GM12874 (cell line): ENCODE results near the gene NKRF.

Experiments used
- TF ChIP-seq, protein P1 (sequence below): IDR thresholded peaks from 2 replicates; pipeline ENCODE4 v1.5.1; 2011; ENCODE audit warnings: low read depth, mild to moderate bottlenecking, control low read depth, low read length, moderate library complexity; ENCODE audit not compliant: insufficient read depth

Gene NKRF

DNA sequence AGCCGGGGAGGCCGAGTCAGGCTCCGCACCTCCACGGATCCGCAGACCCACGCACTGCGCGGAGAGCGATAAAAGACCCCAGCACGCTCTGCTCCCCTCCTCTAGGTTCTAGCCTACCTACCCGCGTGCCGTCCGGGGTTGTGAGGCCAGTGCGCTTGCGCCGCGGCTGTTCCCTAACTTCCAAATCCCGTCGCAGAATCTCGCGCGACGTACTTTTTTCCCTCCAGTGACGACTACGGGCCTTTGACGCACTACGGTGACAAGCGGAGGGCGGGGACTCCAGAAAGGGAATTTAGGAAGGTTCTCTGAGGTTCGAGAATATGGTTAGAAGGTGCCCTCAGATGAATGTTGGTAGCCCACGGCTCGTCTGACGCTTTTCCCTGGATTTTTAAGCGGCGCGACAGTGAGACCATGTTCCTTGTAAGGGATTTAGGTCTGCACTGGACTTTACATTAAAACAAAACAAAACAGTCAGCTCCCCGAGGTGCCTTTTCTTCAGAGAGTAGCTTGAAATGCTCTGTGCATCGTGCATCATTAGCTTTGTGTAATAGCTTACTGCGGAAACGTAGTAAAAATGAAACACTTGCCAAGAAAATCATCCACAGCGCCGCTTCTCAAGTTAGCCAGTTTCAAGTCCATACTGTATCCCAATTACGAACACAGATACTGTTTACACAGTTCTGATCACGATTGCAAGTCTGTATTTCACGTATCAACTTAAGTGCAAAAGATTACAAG lies at the start of gene NKRF:
Gene NKRF, minus strand, starts transcription at position 145 of the 738 bp plus-strand sequence.
- TF ChIP-seq, protein P1, sequence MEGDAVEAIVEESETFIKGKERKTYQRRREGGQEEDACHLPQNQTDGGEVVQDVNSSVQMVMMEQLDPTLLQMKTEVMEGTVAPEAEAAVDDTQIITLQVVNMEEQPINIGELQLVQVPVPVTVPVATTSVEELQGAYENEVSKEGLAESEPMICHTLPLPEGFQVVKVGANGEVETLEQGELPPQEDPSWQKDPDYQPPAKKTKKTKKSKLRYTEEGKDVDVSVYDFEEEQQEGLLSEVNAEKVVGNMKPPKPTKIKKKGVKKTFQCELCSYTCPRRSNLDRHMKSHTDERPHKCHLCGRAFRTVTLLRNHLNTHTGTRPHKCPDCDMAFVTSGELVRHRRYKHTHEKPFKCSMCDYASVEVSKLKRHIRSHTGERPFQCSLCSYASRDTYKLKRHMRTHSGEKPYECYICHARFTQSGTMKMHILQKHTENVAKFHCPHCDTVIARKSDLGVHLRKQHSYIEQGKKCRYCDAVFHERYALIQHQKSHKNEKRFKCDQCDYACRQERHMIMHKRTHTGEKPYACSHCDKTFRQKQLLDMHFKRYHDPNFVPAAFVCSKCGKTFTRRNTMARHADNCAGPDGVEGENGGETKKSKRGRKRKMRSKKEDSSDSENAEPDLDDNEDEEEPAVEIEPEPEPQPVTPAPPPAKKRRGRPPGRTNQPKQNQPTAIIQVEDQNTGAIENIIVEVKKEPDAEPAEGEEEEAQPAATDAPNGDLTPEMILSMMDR = no peak

DNA sequence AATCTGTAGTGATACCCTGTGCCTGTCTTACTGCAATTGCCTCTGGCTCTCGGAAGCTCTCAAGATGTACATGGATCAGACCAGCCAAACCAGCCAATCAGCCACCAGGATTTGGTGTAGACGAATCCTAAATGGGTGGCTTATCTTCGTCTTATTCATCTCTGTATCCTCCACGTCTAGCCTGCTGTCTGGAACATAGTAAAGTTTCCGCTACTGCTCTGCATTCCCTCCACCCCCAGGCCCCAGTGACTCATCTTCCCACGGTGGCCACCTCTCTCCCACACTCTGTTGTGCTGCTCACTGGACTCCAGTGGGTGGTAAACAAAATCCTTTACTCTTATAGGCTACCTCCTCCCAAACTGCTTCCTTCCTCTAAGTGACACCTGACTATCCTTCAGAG lies 48.9 kb upstream of the NKRF start:
- TF ChIP-seq, protein P1 = no peak

DNA sequence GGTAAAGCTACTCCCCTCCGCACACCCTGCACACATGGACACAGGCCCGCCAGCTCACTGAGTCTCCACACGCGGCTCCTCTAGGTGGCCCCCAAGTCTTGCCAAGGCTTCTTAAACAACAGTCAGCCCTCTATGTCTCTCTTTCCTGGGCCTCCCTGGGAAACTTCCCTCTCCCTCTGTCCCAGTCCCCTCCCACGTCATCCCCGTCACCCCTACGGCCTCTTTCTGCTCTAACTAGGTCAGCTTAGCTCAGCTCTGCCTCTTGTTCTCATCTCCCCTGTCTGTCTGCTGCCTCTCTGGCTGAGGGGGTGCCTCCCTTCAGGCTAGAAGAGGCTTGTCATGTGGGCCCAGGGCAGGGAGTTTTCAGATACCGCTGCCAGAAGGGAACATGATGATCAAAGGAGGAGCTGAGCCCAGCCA lies 47.9 kb upstream of the NKRF start:
- TF ChIP-seq, protein P1 = no peak

DNA sequence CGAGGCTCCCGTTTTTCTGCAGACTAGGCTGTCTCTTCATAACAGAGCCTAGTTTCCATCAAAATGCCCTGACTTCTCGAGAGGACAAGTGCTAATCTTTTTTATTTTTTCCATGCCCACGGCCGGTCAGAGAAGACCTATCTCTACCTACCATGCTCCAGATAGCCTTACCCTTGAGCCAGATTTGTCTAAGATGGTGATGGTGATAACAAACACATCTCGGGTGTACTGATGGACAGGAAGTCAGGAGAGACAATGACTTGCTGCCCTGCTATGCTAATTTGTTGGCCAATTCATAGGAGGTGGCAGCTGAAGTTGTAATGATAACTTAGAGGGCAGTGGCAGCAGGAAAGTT lies 42.2 kb upstream of the NKRF start:
- TF ChIP-seq, protein P1 = no peak

DNA sequence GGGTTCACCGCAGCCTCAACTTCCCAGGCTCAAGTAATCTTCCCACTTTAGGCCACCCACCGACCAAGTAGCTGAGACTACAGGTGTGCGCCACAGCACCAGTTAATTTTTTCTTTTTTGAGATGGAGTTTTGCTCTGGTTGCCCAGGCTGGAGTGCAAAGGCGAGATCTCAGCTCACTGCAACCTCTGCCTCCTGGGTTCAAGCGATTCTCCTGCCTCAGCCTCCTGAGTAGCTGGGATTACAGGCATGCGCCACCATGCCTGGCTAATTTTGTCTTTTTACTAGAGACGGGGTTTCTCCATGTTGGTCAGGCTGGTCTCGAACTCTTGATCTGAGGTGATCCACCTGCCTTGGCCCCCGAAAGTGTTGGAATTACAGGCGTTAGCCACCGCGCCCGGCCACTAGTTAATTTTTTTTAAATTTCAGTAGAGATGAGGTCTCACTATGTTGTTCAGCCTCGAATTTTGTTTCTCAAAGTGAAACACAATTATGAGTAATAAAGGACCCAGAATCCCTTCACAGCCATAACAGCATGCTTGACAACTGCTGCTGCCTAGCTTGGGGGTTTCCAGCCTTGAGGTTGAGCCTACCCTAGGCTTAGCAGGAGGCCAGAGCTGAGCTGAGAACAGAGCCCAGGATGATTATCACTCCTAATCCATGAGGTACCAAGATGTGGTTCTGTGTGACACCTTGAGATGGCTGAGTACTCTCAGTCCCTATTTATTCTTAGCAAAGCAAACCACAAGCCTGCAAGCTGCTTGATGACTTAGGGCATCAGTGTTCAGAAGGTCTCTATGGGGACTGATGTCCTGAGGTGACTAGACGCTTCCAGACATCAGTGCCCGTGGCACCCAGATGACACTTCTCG lies 41.6 kb upstream of the NKRF start:
- TF ChIP-seq, protein P1 = no peak

DNA sequence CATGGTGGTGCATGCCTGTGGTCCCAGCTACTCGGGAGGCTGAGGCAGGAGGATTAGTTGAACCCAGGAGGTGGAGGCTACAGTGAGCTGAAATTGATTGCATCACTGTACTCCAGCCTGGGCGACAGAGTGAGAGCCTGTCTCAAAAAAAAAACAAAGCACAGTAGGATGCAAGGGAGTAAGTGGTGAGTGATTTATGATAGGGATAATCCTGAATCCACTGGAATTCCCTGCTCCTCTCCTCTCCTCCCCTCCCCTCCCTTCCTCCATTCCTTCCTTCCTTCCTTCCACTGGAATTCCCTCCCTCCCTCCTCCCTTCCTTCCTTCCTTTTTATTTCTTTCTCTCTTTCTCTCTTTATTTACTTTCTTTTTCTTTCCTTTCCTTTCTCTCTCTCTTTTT lies 40.9 kb upstream of the NKRF start:
- TF ChIP-seq, protein P1 = no peak

DNA sequence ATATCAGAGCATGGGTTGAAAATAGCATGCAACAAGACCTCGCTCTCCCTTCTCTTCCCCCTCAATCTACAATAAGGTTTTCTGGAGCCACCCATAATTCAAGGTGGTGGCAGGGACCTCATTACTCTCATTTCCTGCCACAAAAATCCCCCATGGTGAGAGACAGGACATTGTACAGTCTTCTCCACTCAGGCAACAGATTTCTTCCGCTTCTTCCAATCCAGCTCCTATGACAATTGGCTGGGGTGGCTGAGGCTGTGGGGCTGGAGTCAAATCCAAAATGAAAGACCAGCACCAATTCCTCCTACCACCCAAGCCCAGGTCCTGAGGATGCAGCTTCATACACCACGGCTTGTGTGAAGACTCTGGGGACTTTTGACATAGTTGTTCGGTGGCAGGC lies 40.3 kb upstream of the NKRF start:
- TF ChIP-seq, protein P1 = no peak
